ENCODE results near the gene KRT3.

The KRT3 gene

GRCh38 chr12:52745554-52745953, 50.4 kb downstream of the KRT3 start:
- no peak overlapping the region for H3K27ac ChIP-seq
- DNase-seq: no peak
- TF ChIP-seq CTCF (IDR thresholded peaks at IDR 0.05; ENCODE audit: low read depth, low read length, missing control alignments): no peak
- no peaks in the 10 kb centered on the region for H3K36me3 ChIP-seq (replicated peaks)
- in situ Hi-C loops (cut with HindIII; ENCODE audit: low pct_ligation_motif_present, low sequenced_read_pairs): no loop called here
- H3K4me3 ChIP-seq (ENCODE audit: low read depth, low read length): no peak overlapping the region
- no peaks in the 10 kb centered on the region for H3K27me3 ChIP-seq (replicated peaks)

GRCh38 chr12:52744493-52745156, 51.3 kb downstream of the KRT3 start:
- no peak for DNase-seq
- H3K4me3 ChIP-seq (ENCODE audit: low read depth, low read length): no peak overlapping the region
- H3K36me3 ChIP-seq (replicated peaks): no peaks in the 10 kb centered on the region
- no peaks in the 10 kb centered on the region for H3K27me3 ChIP-seq (replicated peaks)
- no peak overlapping the region for H3K27ac ChIP-seq
- in situ Hi-C loops (cut with HindIII; ENCODE audit: low pct_ligation_motif_present, low sequenced_read_pairs): no loop called here
- TF ChIP-seq CTCF (IDR thresholded peaks at IDR 0.05; ENCODE audit: low read depth, low read length, missing control alignments): no peak

- in situ Hi-C loops (cut with HindIII; ENCODE audit: low pct_ligation_motif_present, low sequenced_read_pairs): no loop called here
- no peak for DNase-seq
- Histone ChIP-seq H3K27me3 (replicated peaks) (no peaks in the 10 kb centered on the region), H3K27ac (no peak overlapping the region), H3K4me3 (ENCODE audit: low read depth, low read length) (no peak overlapping the region), H3K36me3 (replicated peaks) (no peaks in the 10 kb centered on the region)
- no peak for TF ChIP-seq CTCF (IDR thresholded peaks at IDR 0.05; ENCODE audit: low read depth, low read length, missing control alignments)
Observed at GRCh38 chr12:52742822-52743457, 53.0 kb downstream of the KRT3 start.

- Histone ChIP-seq H3K36me3 (replicated peaks) (no peaks in the 10 kb centered on the region), H3K27me3 (replicated peaks) (no peaks in the 10 kb centered on the region), H3K27ac (no peak overlapping the region), H3K4me3 (ENCODE audit: low read depth, low read length) (no peak overlapping the region)
- in situ Hi-C loops (cut with HindIII; ENCODE audit: low pct_ligation_motif_present, low sequenced_read_pairs): no loop called here
- no peak for DNase-seq
- no peak for TF ChIP-seq CTCF (IDR thresholded peaks at IDR 0.05; ENCODE audit: low read depth, low read length, missing control alignments)
Observed at GRCh38 chr12:52742196-52742580, 53.7 kb downstream of the KRT3 start.

- DNase-seq: peak; percentile 35
- Histone ChIP-seq H3K27me3 (replicated peaks) (no peaks in the 10 kb centered on the region), H3K27ac (no peak overlapping the region), H3K36me3 (replicated peaks) (no peaks in the 10 kb centered on the region), H3K4me3 (ENCODE audit: low read depth, low read length) (no peak overlapping the region)
- no peak for TF ChIP-seq CTCF (IDR thresholded peaks at IDR 0.05; ENCODE audit: low read depth, low read length, missing control alignments)
- in situ Hi-C loops (cut with HindIII; ENCODE audit: low pct_ligation_motif_present, low sequenced_read_pairs): no loop called here
Observed at GRCh38 chr12:52741375-52742195, 54.3 kb downstream of the KRT3 start.

All from brain microvascular endothelial cell (primary cell).